Smooth muscle cell (in vitro differentiated cells): Measurements from ENCODE around the gene EHD1. TPM values are rescaled to one million over a fixed set of nuclear protein-coding genes. Genes with fewer than 3 reads are reported as not detected.

Experiments
- DNase-seq: peaks from one replicate; lab custom pipeline; 2025; ENCODE audit not compliant: unreplicated experiment; lab: John Stamatoyannopoulos, UW
- H2AFZ ChIP-seq: fragments of 200-600 bp; sonication (generic); 2 replicates; pipeline ENCODE4 v1.6.0; 2016; ENCODE audit warnings: antibody characterized with exemption, low read depth, mild to moderate bottlenecking
- H3F3A ChIP-seq: fragments of 200-600 bp; sonication (generic); 2 replicates; pipeline ENCODE4 v1.6.0; 2017; ENCODE audit warnings: antibody characterized with exemption, low read depth
- H3K27ac ChIP-seq: fragments of 200-600 bp; sonication (generic); 2 replicates; pipeline ENCODE4 v1.5.1; 2016; ENCODE audit warnings: low read depth, mild to moderate bottlenecking
- H3K27me3 ChIP-seq: fragments of 200-600 bp; sonication (generic); 2 replicates; pipeline ENCODE4 v1.6.1; 2016; ENCODE audit warnings: low read depth, mild to moderate bottlenecking
- H3K36me3 ChIP-seq: fragments of 200-600 bp; sonication (generic); 2 replicates; pipeline ENCODE4 v1.5.1; 2016; ENCODE audit warnings: low read depth
- H3K4me1 ChIP-seq: fragments of 200-600 bp; sonication (generic); 2 replicates; pipeline ENCODE4 v1.5.1; 2016; ENCODE audit warnings: low read depth
- H3K4me2 ChIP-seq: fragments of 200-600 bp; sonication (generic); 2 replicates; pipeline ENCODE4 v1.6.0; 2016; ENCODE audit warnings: mild to moderate bottlenecking
- H3K4me3 ChIP-seq: fragments of 200-600 bp; sonication (generic); 2 replicates; pipeline ENCODE4 v1.5.1; 2016; ENCODE audit warnings: mild to moderate bottlenecking
- H3K79me2 ChIP-seq: fragments of 200-600 bp; sonication (generic); 2 replicates; pipeline ENCODE4 v1.6.0; 2016; ENCODE audit warnings: low read depth, mild to moderate bottlenecking
- H3K9ac ChIP-seq: fragments of 200-600 bp; sonication (generic); 2 replicates; pipeline ENCODE4 v1.6.0; 2016; ENCODE audit warnings: low read depth
- H3K9me3 ChIP-seq: fragments of 200-600 bp; sonication (generic); replicated peaks from 2 replicates; pipeline ENCODE4 v1.5.1; 2016; ENCODE audit warnings: low read depth
- H4K20me1 ChIP-seq: fragments of 200-600 bp; sonication (generic); 2 replicates; pipeline ENCODE4 v1.6.0; 2016; ENCODE audit warnings: low read depth
- CTCF ChIP-seq: fragments of 200-600 bp; sonication (generic); IDR thresholded peaks from 2 replicates; pipeline ENCODE4 v1.5.1; 2017; ENCODE audit warnings: borderline replicate concordance, mild to moderate bottlenecking, antibody characterized with exemption; ENCODE audit not compliant: insufficient read depth, poor library complexity, severe bottlenecking
- WGBS: methylation state at CpG from one replicate; pipeline ENCODE4 v1.1.7; 2016; ENCODE audit warnings: low lambda C conversion rate; 5-methylcytosine and 5-hydroxymethylcytosine counted together
- polyA plus RNA-seq: library from polyadenylated mRNA; unstranded; fragments of >200 nt; fragmentation: Nextera tagmentation; extraction: Ambion mirVana; gene quantifications from 2 replicates; pipeline ENCODE4 v1.2.1, GENCODE V29; 2016
- total RNA-seq: library from RNA; depleted of rRNA; stranded (reverse); fragments of >200 nt; gene quantifications from 2 replicates; pipeline ENCODE4 v1.2.3, GENCODE V29; 2014

EHD1 gene
- total and polyA plus RNA-seq, 2 experiments from 2014 or later = 42.8 to 59.8 TPM

GRCh38 chr11:64924910-64925284, 46.5 kb upstream of the EHD1 start:
- H2AFZ ChIP-seq = peak overlapping the region; percentile 95
- no peaks in the 10 kb centered on the region for H3K27me3 ChIP-seq
- WGBS = 1% methylated on average over 14 of the region's 24 CpGs
- H3K4me1 ChIP-seq = peaks cover 7% of the 10 kb centered on the region
- peaks cover 3% of the 10 kb centered on the region for H3K79me2 ChIP-seq
- peak overlapping the region; percentile 86 for H3K9ac ChIP-seq
- no peak for DNase-seq
- peak overlapping the region; percentile 82 for H3K4me3 ChIP-seq
- H3F3A ChIP-seq = no peaks in the 10 kb centered on the region
- no peaks in the 10 kb centered on the region for H3K9me3 ChIP-seq
- no peaks in the 10 kb centered on the region for H4K20me1 ChIP-seq
- peak overlapping the region; percentile 98 for H3K4me2 ChIP-seq
- no peak overlapping the region for H3K27ac ChIP-seq
- no peak for TF ChIP-seq CTCF
- H3K36me3 ChIP-seq = no peaks in the 10 kb centered on the region

GRCh38 chr11:64923944-64924909, 45.8 kb upstream of the EHD1 start, which contains the start of gene PPP2R5B:
Gene PPP2R5B, plus strand, starts transcription at chr11:64924689. Its CDS starts 1,046 bp downstream, at chr11:64925735.
- peaks cover 3% of the 10 kb centered on the region for H3K79me2 ChIP-seq

GRCh38 chr11:64923151-64923661, 44.8 kb upstream of the EHD1 start:
- H3F3A ChIP-seq = no peaks in the 10 kb centered on the region
- no peaks in the 10 kb centered on the region for H4K20me1 ChIP-seq
- no peak for TF ChIP-seq CTCF
- H3K4me3 ChIP-seq = no peak overlapping the region
- H3K36me3 ChIP-seq = no peaks in the 10 kb centered on the region
- no peak overlapping the region for H3K9ac ChIP-seq
- peak overlapping the region; percentile 86 for H2AFZ ChIP-seq
- DNase-seq = no peak
- 94% methylated on average over 11 of the region's 11 CpGs for WGBS
- H3K4me2 ChIP-seq = peak overlapping the region; percentile 98
- no peaks in the 10 kb centered on the region for H3K27me3 ChIP-seq
- H3K79me2 ChIP-seq = peaks cover 3% of the 10 kb centered on the region
- H3K4me1 ChIP-seq = peaks cover 9% of the 10 kb centered on the region
- H3K27ac ChIP-seq = no peak overlapping the region
- H3K9me3 ChIP-seq = no peaks in the 10 kb centered on the region

More at GRCh38 chr11:64923944-64924909, 45.8 kb upstream of the EHD1 start, which contains the start of gene PPP2R5B:
- DNase-seq = peak; percentile 73
- H3F3A ChIP-seq = no peaks in the 10 kb centered on the region
- no peaks in the 10 kb centered on the region for H3K9me3 ChIP-seq
- no peak for TF ChIP-seq CTCF
- under 1% methylated on average over 46 of the region's 47 CpGs for WGBS
- H3K4me1 ChIP-seq = peaks cover 7% of the 10 kb centered on the region
- H2AFZ ChIP-seq = peak within 1 kb of the TSS; percentile 95
- H4K20me1 ChIP-seq = no peaks in the 10 kb centered on the region
- no peaks in the 10 kb centered on the region for H3K27me3 ChIP-seq
- H3K4me2 ChIP-seq = peak within 1 kb of the TSS; percentile 98
- H3K4me3 ChIP-seq = peak within 1 kb of the TSS; percentile 82
- H3K9ac ChIP-seq = peak within 1 kb of the TSS; percentile 86
- no peaks in the 10 kb centered on the region for H3K36me3 ChIP-seq
- peak within 1 kb of the TSS; percentile 72 for H3K27ac ChIP-seq
